Endothelial cell (in vitro differentiated cells): ENCODE measurements around the gene CRIP1. TPM values are rescaled to one million over a fixed set of nuclear protein-coding genes. Genes with fewer than 3 reads are reported as not detected.

ENCODE experiments used
- DNase-seq: peaks from one replicate; pipeline ENCODE4 v3.0.0; 2021; ENCODE audit warnings: low spot score
- H3K27ac Mint-ChIP-seq: one replicate; pipeline ENCODE4 v1.8.0; 2021; ENCODE audit warnings: mixed read lengths, inconsistent platforms; ENCODE audit not compliant: unreplicated experiment
- H3K27me3 Mint-ChIP-seq: one replicate; pipeline ENCODE4 v1.8.0; 2021; ENCODE audit warnings: mild to moderate bottlenecking, moderate library complexity, mixed read lengths, inconsistent platforms; ENCODE audit not compliant: unreplicated experiment
- H3K36me3 Mint-ChIP-seq: one replicate; pipeline ENCODE4 v1.8.0; 2021; ENCODE audit warnings: mild to moderate bottlenecking, low read depth, mixed read lengths, inconsistent platforms; ENCODE audit not compliant: unreplicated experiment
- H3K4me1 Mint-ChIP-seq: one replicate; pipeline ENCODE4 v1.8.0; 2021; ENCODE audit warnings: mild to moderate bottlenecking, mixed read lengths, inconsistent platforms; ENCODE audit not compliant: unreplicated experiment
- H3K4me3 Mint-ChIP-seq: one replicate; pipeline ENCODE4 v1.8.0; 2021; ENCODE audit warnings: mild to moderate bottlenecking, mixed read lengths, inconsistent platforms; ENCODE audit not compliant: unreplicated experiment
- H3K9me3 Mint-ChIP-seq: one replicate; pipeline ENCODE4 v1.8.0; 2021; ENCODE audit warnings: mixed read lengths, inconsistent platforms; ENCODE audit not compliant: unreplicated experiment
- total RNA-seq: library from RNA; stranded (reverse); fragmentation: NEBNext Ultra II Directional; extraction: Animal tissue kit (Norgen Biotek cat#: 25700); gene quantifications from one replicate; pipeline ENCODE4 v1.2.1, GENCODE V29; 2021; ENCODE audit not compliant: unreplicated experiment
- TF ChIP-seq, protein P1 (sequence below): fragments of 200-600 bp; sonication (generic); IDR thresholded peaks from one replicate; pipeline ENCODE4 v1.5.0; 2021; ENCODE audit warnings: antibody characterized with exemption; ENCODE audit not compliant: unreplicated experiment

Gene CRIP1
- total RNA-seq, 1 donor from 2014 or later: 2.5 TPM

DNA sequence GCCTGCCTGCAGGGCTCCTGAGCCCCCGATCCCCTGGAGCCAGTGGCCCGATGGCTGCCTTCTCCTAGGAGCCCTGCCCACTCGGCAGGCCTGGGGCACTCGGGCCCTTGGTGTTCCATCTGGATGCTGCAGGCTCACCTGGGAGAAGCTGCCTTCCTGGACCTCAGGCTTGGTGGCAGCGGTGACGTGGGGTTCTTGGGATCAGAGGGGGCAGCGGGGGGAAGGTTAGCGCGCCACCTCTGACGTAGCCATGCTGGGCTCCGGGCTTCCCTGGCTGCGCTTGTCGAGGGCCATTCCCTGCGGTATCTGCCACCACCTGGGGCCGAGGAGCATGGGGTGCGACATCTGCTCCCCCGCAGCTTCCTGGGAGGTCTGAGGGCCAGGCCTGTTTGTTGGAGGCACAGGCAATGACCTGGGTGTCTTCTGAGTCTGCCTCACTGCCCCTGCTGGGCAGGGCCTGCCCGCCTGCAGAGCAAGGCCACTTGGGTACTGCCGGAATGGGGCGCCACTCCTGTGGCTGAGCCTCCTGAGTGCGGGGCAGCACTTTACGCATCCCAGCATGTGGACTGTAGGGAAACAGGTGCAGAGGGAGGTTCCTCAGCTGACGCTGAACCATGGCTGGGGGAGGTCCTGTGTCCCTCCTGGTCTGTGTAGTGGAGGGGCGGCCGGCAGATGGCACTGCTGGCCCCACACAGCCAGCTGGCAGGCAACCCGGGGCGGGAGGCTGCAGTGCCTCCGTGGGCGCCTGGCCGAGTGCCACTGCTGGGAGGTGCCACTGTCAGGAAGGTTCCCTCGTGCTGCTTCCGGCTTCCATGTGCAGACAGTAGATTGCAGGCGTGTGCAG, 46.8 kb upstream of the CRIP1 start:
- no peaks in the 10 kb centered on the region for H3K9me3 Mint-ChIP-seq
- DNase-seq: no peak
- peaks cover 18% of the 10 kb centered on the region for H3K36me3 Mint-ChIP-seq
- H3K27ac Mint-ChIP-seq: no peak overlapping the region
- peaks cover 10% of the 10 kb centered on the region for H3K27me3 Mint-ChIP-seq
- no peak overlapping the region for H3K4me3 Mint-ChIP-seq
- no peaks in the 10 kb centered on the region for H3K4me1 Mint-ChIP-seq
- TF ChIP-seq, protein P1, sequence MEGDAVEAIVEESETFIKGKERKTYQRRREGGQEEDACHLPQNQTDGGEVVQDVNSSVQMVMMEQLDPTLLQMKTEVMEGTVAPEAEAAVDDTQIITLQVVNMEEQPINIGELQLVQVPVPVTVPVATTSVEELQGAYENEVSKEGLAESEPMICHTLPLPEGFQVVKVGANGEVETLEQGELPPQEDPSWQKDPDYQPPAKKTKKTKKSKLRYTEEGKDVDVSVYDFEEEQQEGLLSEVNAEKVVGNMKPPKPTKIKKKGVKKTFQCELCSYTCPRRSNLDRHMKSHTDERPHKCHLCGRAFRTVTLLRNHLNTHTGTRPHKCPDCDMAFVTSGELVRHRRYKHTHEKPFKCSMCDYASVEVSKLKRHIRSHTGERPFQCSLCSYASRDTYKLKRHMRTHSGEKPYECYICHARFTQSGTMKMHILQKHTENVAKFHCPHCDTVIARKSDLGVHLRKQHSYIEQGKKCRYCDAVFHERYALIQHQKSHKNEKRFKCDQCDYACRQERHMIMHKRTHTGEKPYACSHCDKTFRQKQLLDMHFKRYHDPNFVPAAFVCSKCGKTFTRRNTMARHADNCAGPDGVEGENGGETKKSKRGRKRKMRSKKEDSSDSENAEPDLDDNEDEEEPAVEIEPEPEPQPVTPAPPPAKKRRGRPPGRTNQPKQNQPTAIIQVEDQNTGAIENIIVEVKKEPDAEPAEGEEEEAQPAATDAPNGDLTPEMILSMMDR: no peak

DNA sequence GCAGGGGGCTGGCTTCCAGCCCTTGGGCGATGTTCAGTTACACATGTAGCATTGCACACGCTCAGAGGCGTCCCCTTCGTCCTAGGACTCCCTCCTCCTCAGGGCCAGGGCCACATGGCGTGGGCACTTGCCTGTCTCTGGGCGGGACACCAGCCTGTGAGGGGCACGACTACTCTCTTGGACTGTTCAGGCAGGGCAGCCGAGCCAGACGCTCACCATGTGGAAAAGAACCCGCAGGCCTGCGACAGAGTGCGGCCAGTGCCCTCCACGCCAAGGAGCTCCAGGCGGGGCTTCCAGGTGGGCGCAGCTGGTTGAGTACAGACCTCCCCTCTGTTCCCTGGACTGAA, 46.2 kb upstream of the CRIP1 start:
- H3K9me3 Mint-ChIP-seq: no peaks in the 10 kb centered on the region
- H3K4me1 Mint-ChIP-seq: no peaks in the 10 kb centered on the region
- H3K27ac Mint-ChIP-seq: no peak overlapping the region
- no peak for DNase-seq
- TF ChIP-seq, protein P1: no peak
- H3K27me3 Mint-ChIP-seq: peaks cover 10% of the 10 kb centered on the region
- H3K4me3 Mint-ChIP-seq: no peak overlapping the region
- H3K36me3 Mint-ChIP-seq: peaks cover 16% of the 10 kb centered on the region

DNA sequence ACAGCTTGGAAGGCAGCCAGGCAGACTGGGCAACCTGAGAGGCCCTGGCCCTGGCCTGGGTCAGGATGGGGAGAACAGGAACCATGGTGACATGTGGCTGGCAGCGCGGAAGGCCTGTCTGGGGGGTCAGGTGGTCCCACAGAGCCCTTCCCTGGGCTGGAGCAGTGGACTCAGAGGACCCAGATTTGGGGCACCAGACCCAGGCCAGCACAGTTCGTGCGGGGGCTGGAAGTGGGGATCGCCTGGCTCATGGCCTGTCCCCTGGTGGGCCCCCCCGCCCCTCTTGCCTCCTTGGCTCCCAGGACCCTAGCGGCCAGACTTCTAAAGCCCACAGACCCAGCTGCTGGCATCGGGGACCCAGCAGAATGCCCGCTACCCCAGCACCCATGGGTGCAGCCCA, 45.7 kb upstream of the CRIP1 start:
- Mint-ChIP-seq H3K27me3 (peaks cover 10% of the 10 kb centered on the region), H3K4me1 (no peaks in the 10 kb centered on the region), H3K4me3 (no peak overlapping the region)

DNA sequence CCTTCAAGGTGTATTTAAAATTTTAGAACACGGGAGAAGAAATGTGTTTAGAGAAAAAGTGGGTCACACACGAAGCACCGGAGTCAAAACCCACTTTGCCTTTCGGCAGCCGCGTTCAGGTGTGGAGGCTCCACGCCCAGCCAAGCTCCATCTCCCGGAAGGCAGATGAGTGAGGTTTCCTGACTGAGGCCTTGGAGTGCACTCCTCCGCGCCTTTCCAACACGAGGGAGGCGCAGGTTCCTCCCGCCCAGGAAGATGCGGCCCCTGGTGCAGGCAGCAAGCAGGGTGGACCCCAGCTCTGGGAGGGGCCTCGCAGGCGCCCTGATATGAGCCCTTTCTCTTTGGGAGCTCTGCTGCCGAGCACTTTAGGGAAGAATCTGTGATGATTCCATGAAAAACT, 44.6 kb upstream of the CRIP1 start:
- H3K4me1 Mint-ChIP-seq: no peaks in the 10 kb centered on the region
- no peaks in the 10 kb centered on the region for H3K9me3 Mint-ChIP-seq
- H3K36me3 Mint-ChIP-seq: peaks cover 10% of the 10 kb centered on the region
- H3K4me3 Mint-ChIP-seq: peak overlapping the region; percentile 56
- H3K27me3 Mint-ChIP-seq: peaks cover 10% of the 10 kb centered on the region
- TF ChIP-seq, protein P1: no peak
- no peak for DNase-seq
- peak overlapping the region; percentile 33 for H3K27ac Mint-ChIP-seq

More for the DNA sequence above, 45.7 kb upstream of the CRIP1 start:
- TF ChIP-seq, protein P1: no peak
- DNase-seq: no peak
- H3K9me3 Mint-ChIP-seq: no peaks in the 10 kb centered on the region
- H3K36me3 Mint-ChIP-seq: peaks cover 15% of the 10 kb centered on the region
- H3K27ac Mint-ChIP-seq: no peak overlapping the region

DNA sequence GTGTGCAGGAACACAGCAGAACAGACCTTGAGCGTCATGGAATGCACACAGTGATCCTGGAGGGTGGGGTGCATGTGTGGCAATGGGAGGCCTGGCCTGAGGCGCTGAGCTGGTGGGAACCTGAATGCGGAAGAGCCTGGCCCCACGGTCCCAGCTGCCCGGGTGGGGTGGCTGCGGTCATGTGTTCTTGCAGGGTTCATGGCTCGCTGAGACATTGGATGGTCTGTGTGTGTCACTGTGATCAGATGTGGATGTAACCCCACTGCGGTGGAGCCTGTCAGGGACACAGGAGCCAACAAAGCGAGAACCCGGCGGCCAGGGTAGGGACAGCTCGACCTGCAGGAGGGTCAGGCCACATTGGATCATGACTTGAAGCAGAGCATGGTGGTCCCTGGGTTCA, 43.9 kb upstream of the CRIP1 start:
- Mint-ChIP-seq H3K27ac (no peak overlapping the region), H3K9me3 (no peaks in the 10 kb centered on the region), H3K4me1 (no peaks in the 10 kb centered on the region), H3K36me3 (peaks cover 10% of the 10 kb centered on the region), H3K27me3 (peaks cover 10% of the 10 kb centered on the region), H3K4me3 (no peak overlapping the region)
- no peak for DNase-seq
- TF ChIP-seq, protein P1: no peak
